ENCODE data around the gene RIPPLY2.

DNA sequence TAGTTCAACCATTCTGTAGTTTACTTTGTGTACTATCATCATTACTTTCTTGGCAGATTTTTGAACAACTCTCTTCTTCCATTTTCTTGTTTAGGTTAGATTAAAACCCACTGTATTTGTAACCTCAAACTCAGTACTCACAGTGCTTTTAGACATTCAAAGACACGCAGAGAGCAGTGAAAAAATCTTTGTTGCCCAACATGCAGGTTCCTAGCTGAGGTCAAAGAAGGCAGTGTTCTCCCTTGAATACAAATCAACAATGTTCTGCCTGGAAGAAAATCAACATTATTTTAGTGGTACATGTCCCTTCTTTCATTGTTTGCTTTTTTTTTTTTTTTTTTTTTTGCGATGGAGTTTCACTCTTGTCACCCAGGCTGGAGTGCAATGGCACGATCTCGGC lies 17.5 kb downstream of the RIPPLY2 start:
- TF ChIP-seq, protein P1, sequence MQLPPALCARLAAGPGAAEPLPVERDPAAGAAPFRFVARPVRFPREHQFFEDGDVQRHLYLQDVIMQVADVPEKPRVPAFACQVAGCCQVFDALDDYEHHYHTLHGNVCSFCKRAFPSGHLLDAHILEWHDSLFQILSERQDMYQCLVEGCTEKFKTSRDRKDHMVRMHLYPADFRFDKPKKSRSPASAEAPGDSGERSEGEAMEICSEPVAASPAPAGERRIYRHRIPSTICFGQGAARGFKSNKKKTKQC (CRISPR knock-in tag; IDR thresholded peaks at IDR 0.05): no peak
- TF ChIP-seq CBX1 (IDR thresholded peaks at IDR 0.05; ENCODE audit: low read depth) (no peak), ZNF224 (CRISPR knock-in tag; IDR thresholded peaks at IDR 0.05) (no peak), CTCF (IDR thresholded peaks at IDR 0.05 in 2 of 3, conservative IDR thresholded peaks at IDR 0.05 in 1 of 3; ENCODE audit: insufficient read depth in 2 of 3, low read depth in 1 of 3, low read length in 3 of 3) (no peak), POLR2AphosphoS5 (IDR thresholded peaks at IDR 0.05; ENCODE audit: control insufficient read depth, insufficient read depth, low read depth, low read length) (no peak), RBM22 (IDR thresholded peaks at IDR 0.05; ENCODE audit: low read depth, low read length, poor library complexity, severe bottlenecking) (no peak), ZNF3 (CRISPR knock-in tag; IDR thresholded peaks at IDR 0.05) (no peak)
- TF ChIP-seq, protein P2, sequence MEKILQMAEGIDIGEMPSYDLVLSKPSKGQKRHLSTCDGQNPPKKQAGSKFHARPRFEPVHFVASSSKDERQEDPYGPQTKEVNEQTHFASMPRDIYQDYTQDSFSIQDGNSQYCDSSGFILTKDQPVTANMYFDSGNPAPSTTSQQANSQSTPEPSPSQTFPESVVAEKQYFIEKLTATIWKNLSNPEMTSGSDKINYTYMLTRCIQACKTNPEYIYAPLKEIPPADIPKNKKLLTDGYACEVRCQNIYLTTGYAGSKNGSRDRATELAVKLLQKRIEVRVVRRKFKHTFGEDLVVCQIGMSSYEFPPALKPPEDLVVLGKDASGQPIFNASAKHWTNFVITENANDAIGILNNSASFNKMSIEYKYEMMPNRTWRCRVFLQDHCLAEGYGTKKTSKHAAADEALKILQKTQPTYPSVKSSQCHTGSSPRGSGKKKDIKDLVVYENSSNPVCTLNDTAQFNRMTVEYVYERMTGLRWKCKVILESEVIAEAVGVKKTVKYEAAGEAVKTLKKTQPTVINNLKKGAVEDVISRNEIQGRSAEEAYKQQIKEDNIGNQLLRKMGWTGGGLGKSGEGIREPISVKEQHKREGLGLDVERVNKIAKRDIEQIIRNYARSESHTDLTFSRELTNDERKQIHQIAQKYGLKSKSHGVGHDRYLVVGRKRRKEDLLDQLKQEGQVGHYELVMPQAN (IDR thresholded peaks at IDR 0.05; ENCODE audit: borderline replicate concordance): no peak
